HEK293 (cell line): ENCODE data around the gene BCKDHB.

Experiments
- CTCF ChIA-PET: fragments of 350-600 bp; formaldehyde crosslinking; extraction: SDS; loops from one replicate; lab custom pipeline; 2021; ENCODE audit warnings: antibody characterized with exemption; lab: Yijun Ruan, JAX
- POLR2A ChIA-PET: fragments of 300-600 bp; formaldehyde crosslinking; extraction: SDS; loops from one replicate; lab custom pipeline; 2020; ENCODE audit warnings: antibody characterized with exemption, inconsistent platforms; lab: Yijun Ruan, JAX
- H3K27ac ChIP-seq: fragments of 200-500 bp; sonication (Bioruptor generic); 2 replicates; pipeline ENCODE4 v1.5.1; 2014; ENCODE audit warnings: low read depth, low read length, control low read depth, inconsistent platforms; ENCODE audit errors: extremely low read depth
- H3K36me3 ChIP-seq, 2 experiments: fragments of 200-500 bp in 1 of 2; sonication (Bioruptor generic) in 1 of 2; 1 replicate in 1 of 2; 2 replicates in 1 of 2; pipeline ENCODE4 v1.5.1; 2014 to 2017; ENCODE audit warnings: inconsistent platforms in 2 of 2, low read length in 2 of 2; ENCODE audit not compliant: control insufficient read depth in 2 of 2, insufficient read depth in 1 of 2
- H3K4me1 ChIP-seq: fragments of 200-500 bp; sonication (Bioruptor generic); 2 replicates; pipeline ENCODE4 v1.5.1; 2014; ENCODE audit warnings: mild to moderate bottlenecking, low read length, inconsistent platforms; ENCODE audit not compliant: control insufficient read depth, insufficient read depth
- H3K4me3 ChIP-seq: 2 replicates; pipeline ENCODE4 v1.5.1; 2011; ENCODE audit warnings: low read depth, mild to moderate bottlenecking, control low read depth, low read length, moderate library complexity
- H3K9me3 ChIP-seq: fragments of 200-500 bp; sonication (Bioruptor generic); 2 replicates; pipeline ENCODE4 v1.5.1; 2014; ENCODE audit warnings: low read depth, low read length, inconsistent platforms; ENCODE audit not compliant: control insufficient read depth, insufficient read depth
- KLF8 ChIP-seq: fragments of 450-650 bp; formaldehyde crosslinking; IDR thresholded peaks from 2 replicates; pipeline ENCODE4 v1.5.1; 2016; ENCODE audit warnings: missing biosample characterization, missing genetic modification characterization
- MYNN ChIP-seq: fragments of 450-650 bp; formaldehyde crosslinking; IDR thresholded peaks from 2 replicates; pipeline ENCODE4 v1.5.1; 2016; ENCODE audit warnings: missing biosample characterization, missing genetic modification characterization, borderline replicate concordance
- PATZ1 ChIP-seq: fragments of 450-650 bp; formaldehyde crosslinking; IDR thresholded peaks from 2 replicates; pipeline ENCODE4 v1.5.1; 2016; ENCODE audit warnings: missing biosample characterization, missing genetic modification characterization
- PRDM4 ChIP-seq: fragments of 450-650 bp; formaldehyde crosslinking; IDR thresholded peaks from 2 replicates; pipeline ENCODE4 v1.5.1; 2017; ENCODE audit warnings: missing biosample characterization, missing genetic modification characterization
- SCRT1 ChIP-seq: fragments of 450-650 bp; formaldehyde crosslinking; IDR thresholded peaks from 2 replicates; pipeline ENCODE4 v1.5.1; 2016; ENCODE audit warnings: missing biosample characterization, missing genetic modification characterization, borderline replicate concordance
- SP2 ChIP-seq: fragments of 450-650 bp; formaldehyde crosslinking; IDR thresholded peaks from 2 replicates; pipeline ENCODE4 v1.5.1; 2016; ENCODE audit warnings: missing biosample characterization, missing genetic modification characterization
- SP3 ChIP-seq: fragments of 450-650 bp; formaldehyde crosslinking; IDR thresholded peaks from 2 replicates; pipeline ENCODE4 v1.5.1; 2016; ENCODE audit warnings: missing biosample characterization, missing genetic modification characterization
- ZBTB10 ChIP-seq: fragments of 450-650 bp; formaldehyde crosslinking; IDR thresholded peaks from 2 replicates; pipeline ENCODE4 v1.5.1; 2016; ENCODE audit warnings: missing biosample characterization, missing genetic modification characterization
- ZNF16 ChIP-seq: fragments of 450-650 bp; formaldehyde crosslinking; IDR thresholded peaks from 2 replicates; pipeline ENCODE4 v1.5.1; 2016; ENCODE audit warnings: low read depth, missing biosample characterization, missing genetic modification characterization
- ZNF175 ChIP-seq: fragments of 450-650 bp; formaldehyde crosslinking; IDR thresholded peaks from 2 replicates; pipeline ENCODE4 v1.5.1; 2016; ENCODE audit warnings: missing biosample characterization, missing genetic modification characterization
- ZNF19 ChIP-seq: fragments of 450-650 bp; formaldehyde crosslinking; IDR thresholded peaks from 2 replicates; pipeline ENCODE4; 2016; ENCODE audit warnings: missing biosample characterization, missing genetic modification characterization, low read depth
- ZNF239 ChIP-seq: fragments of 450-650 bp; formaldehyde crosslinking; IDR thresholded peaks from 2 replicates; pipeline ENCODE4 v1.5.1; 2016; ENCODE audit warnings: missing biosample characterization, missing genetic modification characterization
- ZNF292 ChIP-seq: fragments of 450-650 bp; formaldehyde crosslinking; IDR thresholded peaks from 2 replicates; pipeline ENCODE4 v1.5.1; 2016; ENCODE audit warnings: low read depth, missing biosample characterization, missing genetic modification characterization, borderline replicate concordance
- ZNF324 ChIP-seq: fragments of 450-650 bp; formaldehyde crosslinking; IDR thresholded peaks from 2 replicates; pipeline ENCODE4 v1.5.1; 2016; ENCODE audit warnings: missing biosample characterization, missing genetic modification characterization
- ZNF398 ChIP-seq: fragments of 450-650 bp; formaldehyde crosslinking; IDR thresholded peaks from 2 replicates; pipeline ENCODE4 v1.5.1; 2017; ENCODE audit warnings: missing biosample characterization, missing genetic modification characterization
- ZNF600 ChIP-seq: fragments of 450-650 bp; formaldehyde crosslinking; IDR thresholded peaks from 2 replicates; pipeline ENCODE4 v1.5.1; 2016; ENCODE audit warnings: missing biosample characterization, missing genetic modification characterization
- ZNF660 ChIP-seq: fragments of 450-650 bp; IDR thresholded peaks from 2 replicates; pipeline ENCODE4 v1.5.1; 2018; ENCODE audit warnings: missing biosample characterization, mild to moderate bottlenecking, missing genetic modification characterization
- ZSCAN23 ChIP-seq: fragments of 450-650 bp; formaldehyde crosslinking; IDR thresholded peaks from 2 replicates; pipeline ENCODE4 v1.5.1; 2016; ENCODE audit warnings: missing biosample characterization, missing genetic modification characterization
- ZXDB ChIP-seq: fragments of 450-650 bp; formaldehyde crosslinking; IDR thresholded peaks from 2 replicates; pipeline ENCODE4 v1.5.1; 2016; ENCODE audit warnings: missing biosample characterization, missing genetic modification characterization

The BCKDHB gene

GRCh38 chr6:80217794-80218193 lies 111.3 kb downstream of the BCKDHB start:
- no peak for TF ChIP-seq ZNF175 (tag by site-specific recombination)
- TF ChIP-seq ZNF239 (tag by site-specific recombination): no peak
- TF ChIP-seq ZXDB (tag by site-specific recombination): no peak
- TF ChIP-seq SP3: no peak
- TF ChIP-seq ZNF398 (tag by site-specific recombination): no peak
- no peak for TF ChIP-seq ZNF660 (tag by site-specific recombination)
- TF ChIP-seq ZSCAN23 (tag by site-specific recombination): no peak
- no peak for TF ChIP-seq ZNF19 (tag by site-specific recombination)
- TF ChIP-seq ZNF16 (tag by site-specific recombination): no peak
- no peak for TF ChIP-seq ZNF600
- no peak for TF ChIP-seq ZBTB10
- no peak for TF ChIP-seq SCRT1 (tag by site-specific recombination)
- no peak for TF ChIP-seq SP2
- TF ChIP-seq ZNF292: no peak
- no peak for TF ChIP-seq PRDM4 (tag by site-specific recombination)
- no peak for TF ChIP-seq MYNN (tag by site-specific recombination)
- TF ChIP-seq ZNF324 (tag by site-specific recombination): no peak
- no peak for TF ChIP-seq KLF8 (tag by site-specific recombination)
- no peak for TF ChIP-seq PATZ1
- TF ChIP-seq, all 188 proteins: peak for 0
- Histone ChIP-seq H3K4me1 (no peaks in the 10 kb centered on the region), H3K9me3 (no peaks in the 10 kb centered on the region), H3K36me3 (no peaks in the 10 kb centered on the region), H3K27ac (no peak overlapping the region), H3K4me3 (no peak overlapping the region)
- CTCF ChIA-PET: no interaction called here
- POLR2A ChIA-PET: no interaction called here
